Skin of body (tissue), 2 donors: ENCODE data around the gene STX2. TPM values are rescaled to one million over a fixed set of nuclear protein-coding genes. Genes with fewer than 3 reads are reported as not detected.
A peak's percentile ranks its signal among the peaks of the same experiment; 100 is the strongest.
"Not testable (repeated sequence)": the region's sequence is repeated elsewhere in the genome, so short reads cannot be mapped to it uniquely, and the experiment has no call there.

Experiments used
- DNase-seq: peaks from one replicate; lab custom pipeline; 2025; lab: John Stamatoyannopoulos, UW
- total RNA-seq: library from RNA; depleted of rRNA; stranded (reverse); fragments of >200 nt; gene quantifications from one replicate; pipeline ENCODE4 v1.2.3, GENCODE V29; 2014

STX2 gene
- total RNA-seq, 1 donor from 2014 or later, result 14.4 TPM

DNA sequence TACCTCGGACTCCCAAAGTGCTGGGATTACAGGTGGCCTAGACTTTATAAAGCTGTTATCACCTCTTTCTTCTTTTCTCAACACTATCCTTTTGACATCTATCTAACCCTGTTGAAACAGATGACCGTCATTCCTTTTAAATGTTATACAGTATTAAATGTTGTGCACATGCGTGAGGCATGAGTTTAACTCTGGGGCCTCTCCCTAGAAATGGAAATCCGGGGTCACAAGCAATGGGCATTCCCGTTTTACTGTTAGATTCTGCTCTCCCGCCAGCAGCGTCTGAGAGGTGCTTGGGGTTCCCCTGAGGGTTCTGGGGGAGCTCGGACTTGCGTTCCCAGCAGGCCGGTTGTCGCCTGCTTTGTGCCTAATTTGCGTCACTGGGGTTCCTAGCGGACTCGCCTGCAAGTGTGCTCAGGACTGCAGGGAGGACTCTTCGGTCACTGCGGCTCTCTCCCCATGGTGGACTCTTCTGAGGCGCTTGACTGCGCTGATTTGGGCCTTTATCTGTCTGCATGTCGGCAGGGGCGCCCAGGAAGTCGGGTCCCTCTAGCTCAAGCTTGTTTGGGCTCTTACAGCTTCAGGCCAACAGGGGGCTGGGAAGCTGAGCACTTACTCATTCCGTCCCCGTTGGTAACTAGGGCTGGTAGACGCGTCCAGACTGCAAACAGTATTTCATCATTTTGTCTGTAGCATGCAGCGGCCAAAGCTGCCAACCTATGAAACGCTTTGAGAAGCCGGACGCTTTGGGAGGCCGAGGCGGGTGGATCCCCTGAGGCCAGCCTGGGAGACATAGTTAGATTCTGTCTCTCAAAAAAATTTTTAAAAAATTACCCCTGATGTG, 31.6 kb upstream of the STX2 start:
- peak; percentile 55 for DNase-seq

DNA sequence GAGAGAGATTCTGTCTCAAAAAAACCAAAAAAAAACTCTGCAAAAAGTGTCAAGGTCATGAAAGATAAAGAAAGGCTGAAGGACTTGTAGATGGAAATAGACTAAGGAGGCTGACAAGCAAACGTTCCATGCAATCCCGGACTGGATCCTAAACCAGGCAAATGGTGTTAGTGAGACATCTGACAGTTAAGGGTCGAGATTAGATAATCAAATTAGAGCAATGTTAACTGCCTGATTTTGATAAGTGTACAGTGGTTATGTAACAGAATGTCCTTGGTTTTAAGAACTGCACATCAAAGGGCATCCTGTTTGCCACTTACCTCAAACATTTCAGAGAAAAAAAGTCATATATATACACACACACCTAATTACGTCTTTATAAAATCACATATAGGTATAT, 29.4 kb upstream of the STX2 start:
- no peak for DNase-seq

DNA sequence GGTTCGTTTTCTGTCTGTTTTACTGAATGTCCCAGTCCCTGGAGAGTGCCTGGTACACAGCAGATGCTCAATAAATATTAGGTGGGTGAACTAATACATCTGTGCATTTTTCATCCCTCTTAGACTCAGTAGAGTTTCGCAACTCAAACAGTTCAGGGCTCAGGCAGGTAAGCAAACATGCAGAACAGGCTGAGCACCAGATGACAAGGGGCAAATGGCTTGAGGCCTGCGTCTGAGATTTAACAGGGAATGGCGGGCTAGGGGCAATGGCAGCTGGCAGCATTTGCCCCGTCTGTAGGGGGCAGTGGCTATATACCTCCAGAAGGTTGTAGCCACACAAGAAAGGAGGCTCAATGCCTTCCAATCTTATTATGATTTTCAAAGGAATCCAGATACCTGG, 24.2 kb upstream of the STX2 start:
- no peak for DNase-seq

DNA sequence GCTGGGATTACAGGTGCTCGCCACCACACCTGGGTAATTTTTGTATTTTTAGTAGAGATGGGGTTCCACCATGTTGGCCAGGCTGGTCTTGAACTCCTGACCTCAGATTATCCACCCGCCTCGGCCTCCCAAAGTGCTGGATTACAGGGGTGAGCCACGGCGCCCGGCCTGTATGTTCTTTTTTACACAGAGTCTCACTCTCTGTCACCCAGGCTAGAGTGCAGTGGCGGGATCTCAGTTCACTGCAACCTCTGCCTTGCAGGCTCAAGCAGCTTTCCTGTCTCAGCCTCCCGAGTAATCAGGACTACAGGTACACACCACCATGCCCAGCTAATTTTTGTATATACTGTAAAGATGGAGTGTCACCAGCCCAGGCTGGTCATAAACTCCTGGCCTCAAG, 23.7 kb upstream of the STX2 start:
- not testable (repeated sequence) for DNase-seq

DNA sequence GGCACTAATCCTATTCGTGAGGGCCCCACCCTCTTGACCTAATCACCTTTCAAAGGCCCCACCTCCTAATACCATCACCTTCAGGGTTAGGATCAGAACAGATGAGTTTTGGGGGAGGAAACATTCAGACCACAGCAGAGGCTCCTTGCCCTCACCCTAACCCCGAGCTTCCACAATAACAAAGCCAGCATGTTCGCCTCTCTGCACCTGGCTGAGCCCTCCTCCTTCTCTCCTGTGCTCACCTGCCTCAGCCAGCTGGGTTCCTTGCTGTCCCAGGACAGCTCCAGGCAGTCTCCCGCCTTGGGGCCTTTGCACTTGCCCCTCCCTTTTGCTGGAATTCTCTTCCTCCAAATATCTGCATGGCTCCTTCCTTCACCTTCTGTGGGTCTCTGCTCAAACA, 23.1 kb upstream of the STX2 start:
- no peak for DNase-seq

DNA sequence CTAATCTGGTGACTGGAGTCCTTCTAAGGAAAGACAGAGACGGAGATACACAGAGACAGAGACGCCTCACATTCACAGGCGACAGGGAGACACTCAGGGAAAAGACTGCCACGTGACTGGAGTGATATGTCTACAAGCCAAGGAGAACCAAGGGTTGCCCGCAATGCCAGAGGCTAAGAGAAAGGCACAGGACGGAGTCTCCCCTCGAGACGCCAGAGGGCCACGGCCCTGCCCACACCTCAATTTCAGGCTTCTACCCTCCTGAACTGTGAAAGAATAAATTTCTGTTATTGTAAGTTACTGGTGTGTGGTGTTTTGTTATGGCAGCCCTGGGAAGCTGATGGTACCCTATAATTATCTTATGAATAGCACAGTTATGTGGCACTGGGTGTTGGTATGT, 21.3 kb upstream of the STX2 start:
- DNase-seq, result no peak

DNA sequence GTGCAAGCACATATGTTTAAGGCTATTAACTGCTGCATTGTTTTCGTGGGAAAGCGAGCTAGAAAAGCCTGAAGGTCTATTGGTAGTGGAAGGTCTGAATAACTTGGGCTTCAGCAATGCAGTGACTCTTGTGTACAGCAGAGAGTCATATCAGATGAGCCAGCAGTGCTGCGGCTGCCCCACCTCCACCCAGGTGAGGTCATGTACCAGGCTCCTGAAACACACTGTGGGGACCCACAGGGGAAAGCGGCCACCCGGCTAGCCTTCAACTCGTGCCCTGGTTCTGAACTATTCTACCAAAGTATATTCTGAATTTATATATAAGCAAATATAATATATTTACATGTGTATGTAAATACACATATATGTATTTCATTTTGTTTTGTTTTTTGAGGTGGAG, 20.1 kb upstream of the STX2 start:
- no peak for DNase-seq

DNA sequence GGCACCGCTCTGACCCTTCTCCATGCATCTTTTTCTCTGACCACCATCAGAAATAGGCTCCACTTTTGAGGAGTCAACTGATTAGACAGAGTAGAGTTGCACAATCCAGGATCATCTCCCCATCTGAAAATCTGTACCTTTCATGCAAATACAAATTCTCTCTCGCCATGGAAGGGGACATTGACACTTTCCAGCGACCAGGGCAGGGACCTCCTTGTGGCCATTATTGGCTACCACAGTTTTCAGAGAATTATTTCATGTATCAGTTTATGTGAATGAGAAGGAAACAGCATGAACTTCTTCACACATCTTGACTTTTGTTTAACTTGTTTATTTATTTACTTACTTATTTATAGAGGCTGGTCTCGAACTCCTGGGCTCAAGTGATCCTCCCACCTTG, 19.0 kb upstream of the STX2 start:
- no peak for DNase-seq

DNA sequence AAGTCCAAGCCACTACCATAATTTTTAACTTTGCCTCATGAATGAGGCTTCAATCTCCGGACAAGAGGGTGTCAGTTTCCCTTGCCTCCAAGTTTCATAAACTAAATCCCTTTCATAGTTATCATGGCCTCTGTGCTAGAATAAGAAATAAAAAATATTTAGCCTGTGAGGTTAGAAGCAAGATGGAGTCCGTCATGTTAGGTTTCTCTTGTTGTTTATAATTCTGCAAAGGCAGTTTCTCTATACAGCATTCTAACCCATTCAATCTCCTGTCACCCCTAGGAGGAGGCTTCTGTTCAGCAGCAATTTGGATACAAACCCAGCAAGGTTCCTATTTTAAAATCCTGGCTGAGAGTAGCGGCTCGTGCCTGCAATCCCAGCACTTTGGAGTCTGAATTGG, 17.0 kb upstream of the STX2 start:
- DNase-seq, result no peak

DNA sequence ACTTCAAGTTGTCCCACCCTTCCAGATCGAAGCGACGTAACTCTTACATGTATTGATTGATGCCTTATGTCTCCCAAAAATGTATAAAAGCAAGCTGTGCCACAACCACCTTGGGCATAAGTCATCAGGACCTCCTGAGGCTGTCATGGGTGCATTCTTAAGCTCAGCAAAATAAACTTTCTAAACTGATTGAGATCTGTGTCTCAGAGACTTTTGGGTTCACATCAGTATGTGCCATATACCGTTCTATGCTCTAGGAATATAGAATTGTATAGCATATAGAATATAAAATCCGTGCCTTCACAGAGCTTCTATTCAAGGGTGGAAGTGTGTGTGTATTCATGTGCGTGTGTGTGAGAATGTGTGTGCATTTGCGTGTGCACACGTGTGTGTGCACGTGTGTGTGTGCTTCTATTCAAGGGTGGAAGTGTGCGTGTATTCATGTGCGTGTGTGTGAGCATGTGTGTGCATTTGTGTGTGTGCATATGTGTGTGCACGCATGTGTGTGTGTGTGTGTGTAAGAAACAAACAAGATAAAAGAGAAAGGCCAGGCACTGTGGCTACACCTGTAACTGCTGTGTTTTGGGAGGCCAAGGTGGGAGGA, 11.5 kb upstream of the STX2 start:
- no peak for DNase-seq

DNA sequence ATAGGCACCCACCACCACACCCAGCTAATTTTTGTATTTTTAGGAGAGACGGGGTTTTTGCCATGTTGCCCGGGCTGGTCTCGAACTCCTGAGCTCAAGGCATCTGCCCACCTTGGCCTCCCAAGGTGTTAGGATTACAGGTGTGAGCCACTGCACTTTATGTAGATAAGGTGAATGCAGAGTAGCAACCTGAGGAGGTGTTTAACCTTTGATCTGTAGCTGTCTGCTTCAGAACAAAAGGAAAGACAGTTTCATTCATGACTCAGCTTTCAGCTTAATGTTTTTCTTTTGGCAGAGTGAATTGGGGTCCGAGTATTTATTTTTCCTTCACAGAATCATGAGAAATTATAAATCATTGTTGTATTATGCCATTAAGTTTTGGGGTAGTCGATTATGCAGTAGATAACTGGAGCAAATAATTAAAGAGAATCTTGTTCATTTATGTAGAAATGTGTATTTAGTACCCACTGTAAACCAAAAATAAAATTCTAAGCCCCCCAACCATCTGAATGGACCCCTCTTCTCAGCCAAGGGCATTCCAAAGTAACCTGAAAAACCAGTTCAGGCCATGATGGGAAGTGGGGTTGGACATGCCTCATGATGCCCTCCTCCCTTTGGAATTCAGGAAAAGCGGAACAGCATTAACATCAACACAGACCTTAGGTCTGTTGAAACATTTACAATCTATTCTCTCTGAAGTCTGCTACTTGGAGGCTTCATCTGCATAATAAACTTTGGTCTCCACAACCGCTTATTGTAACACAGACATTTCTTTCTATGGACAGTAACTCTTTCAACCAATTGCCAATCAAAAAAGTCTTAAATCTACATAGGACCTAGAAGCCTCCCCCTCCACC, 10.7 kb upstream of the STX2 start:
- DNase-seq, result no peak

DNA sequence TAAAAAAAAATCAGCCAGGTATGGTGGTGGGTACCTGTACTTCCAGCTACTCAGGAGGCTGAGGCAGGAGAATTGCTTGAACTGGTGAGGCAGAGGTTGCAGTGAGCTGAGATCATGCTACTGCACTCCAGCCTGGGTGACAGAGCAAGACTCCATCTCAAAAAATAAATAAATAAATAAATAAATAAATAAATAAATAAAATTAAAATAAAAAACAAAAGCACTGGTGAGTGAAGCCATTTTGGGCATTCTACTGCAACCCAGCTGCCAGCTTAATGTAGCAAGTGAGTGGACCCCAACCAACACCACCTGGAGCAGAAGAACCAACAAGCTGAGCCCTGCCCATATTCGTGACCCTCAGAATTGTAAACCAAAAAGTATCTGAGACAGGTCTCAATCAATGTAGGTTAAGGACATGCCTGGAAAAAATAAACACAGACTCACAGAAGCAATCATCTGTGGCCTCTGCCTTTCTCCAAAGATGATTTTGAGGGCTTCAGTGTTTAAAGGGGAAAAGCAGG, 9.8 kb upstream of the STX2 start:
- not testable (repeated sequence) for DNase-seq

DNA sequence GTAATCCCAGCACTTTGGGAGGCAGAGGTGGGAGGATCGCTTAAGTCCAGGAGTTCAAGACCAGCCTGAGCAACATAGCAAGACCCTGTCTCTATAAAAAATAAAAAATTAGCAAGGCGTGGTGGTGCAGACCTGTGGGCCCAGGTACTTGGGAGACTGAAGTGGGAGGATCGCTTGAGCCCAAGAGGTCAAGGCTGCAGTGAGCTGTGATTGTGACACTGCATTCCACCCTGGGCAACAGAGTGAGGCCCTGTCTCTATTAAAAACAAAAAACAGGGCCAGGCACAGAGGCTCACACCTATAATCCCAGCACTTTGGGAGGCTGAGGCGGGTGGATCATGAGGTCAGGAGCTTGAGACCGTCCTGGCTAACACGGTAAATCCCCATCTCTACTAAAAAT, 9.1 kb upstream of the STX2 start:
- DNase-seq, result not testable (repeated sequence)

DNA sequence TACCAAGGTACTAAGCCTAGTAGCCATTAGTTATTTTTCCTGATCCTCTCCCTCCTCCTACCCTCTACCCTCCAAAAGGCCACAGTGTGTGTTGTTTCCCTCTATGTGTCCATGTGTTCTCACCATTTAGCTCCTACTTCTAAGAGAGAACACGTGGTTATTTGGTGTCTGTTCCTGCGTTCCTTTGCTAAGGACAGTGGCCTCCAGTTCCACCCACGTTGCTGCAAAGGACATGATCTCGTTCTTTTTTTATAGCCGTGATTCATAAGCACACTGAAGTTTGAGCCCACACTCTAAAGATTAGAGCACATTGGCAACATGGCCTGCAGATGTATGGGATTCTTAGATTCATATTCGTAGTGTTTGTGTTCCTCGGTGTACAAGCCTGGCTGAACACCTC, 8.1 kb upstream of the STX2 start:
- no peak for DNase-seq

DNA sequence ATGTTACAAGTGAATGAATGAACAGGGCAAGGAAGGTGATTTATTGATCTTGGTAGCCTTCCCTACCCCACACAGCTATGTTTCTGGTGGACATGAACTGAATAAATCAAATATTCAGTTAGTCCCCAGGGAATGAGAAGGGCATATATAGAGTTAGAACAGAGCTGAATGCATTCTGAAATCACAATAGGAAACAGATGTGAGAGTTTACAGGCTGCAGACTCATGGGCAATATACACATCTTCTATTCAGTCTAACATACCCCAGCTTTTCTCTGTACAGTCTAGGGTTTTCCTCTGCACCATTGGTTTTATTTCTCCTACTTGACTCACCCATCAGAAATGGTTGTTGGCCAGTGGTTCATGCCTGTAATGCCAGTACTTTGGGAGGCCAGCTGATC, 7.3 kb upstream of the STX2 start:
- DNase-seq, result peak; percentile 44

DNA sequence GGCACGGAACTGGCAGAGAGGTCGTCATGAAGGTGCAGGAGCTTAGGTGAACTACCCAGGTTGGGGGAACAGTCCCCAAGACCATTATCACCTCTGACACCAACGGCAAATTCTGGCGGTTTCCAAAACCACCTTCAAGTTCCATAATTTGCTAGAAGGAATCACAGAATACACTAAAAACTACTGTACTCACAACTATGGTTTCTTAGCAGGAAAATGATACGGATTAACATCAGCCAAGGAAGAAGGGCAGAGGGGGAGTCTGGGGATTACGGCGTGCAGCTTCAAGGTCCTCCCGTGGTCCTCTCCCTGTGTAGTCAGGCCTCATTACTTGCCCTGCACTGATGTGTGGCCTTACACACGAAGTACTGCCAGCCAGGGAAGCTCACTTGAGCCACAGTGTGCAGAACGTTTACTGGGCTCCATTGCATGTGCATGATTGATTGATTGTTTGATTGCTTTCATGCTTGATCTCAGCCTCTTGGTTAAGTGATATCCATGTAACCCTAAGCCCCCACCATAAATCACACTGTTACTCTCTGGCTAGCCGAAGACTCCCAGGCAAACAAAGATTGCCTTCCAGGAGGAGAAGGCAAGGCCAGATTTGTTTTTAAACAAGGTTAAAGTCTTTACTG, 837 bp upstream of the STX2 start:
- no peak for DNase-seq

DNA sequence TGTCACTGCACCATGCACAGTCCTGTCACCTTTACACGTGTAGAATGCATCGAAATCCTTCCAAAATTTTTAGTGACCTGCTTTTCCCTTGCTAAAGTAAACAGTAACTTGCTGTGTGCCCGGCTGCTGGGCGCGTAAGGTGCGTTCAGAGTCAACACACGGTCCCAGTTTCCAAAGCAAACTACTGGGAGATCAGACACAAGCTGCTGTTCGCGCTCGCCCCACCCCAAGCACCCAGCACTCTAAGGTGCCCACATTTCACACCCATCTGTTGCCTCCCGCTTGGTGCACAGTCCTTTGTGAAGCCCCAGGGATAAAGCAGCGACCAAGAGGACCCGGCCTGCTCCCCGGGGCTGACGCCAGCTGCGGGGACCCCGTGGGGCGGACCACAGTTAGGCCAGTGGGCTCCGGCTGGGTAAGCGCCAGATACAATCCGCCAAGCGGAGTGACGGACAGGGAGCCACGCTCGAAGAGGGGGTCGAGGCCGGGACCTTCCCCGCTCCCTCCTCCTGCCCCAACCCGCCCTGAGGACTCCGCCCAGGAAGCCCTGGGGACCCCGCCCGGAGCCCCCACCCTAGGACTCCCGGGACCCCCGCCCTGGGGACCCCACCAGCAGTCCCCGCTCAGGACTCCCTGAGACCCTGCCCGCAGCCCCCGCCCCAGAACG, 633 bp downstream of the STX2 start:
- DNase-seq, result no peak

DNA sequence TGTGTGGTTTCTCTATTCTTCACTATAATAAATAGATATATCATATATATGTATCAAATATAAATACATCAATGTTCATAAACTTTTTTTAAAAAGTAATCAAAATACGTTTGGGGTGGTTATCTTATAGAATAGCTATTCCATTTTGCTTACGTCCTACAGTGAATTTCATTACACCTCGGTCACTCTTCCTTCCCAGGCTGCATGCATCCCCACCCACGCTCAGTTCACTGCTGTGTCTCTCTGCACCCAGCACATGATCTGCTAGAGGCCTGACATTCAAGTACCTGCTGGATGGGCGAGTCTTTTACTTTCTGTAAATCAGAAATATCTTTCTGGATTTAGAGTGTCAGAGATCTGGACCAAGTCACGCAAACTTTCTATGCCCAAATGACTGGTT, 3.6 kb downstream of the STX2 start:
- DNase-seq, result no peak

DNA sequence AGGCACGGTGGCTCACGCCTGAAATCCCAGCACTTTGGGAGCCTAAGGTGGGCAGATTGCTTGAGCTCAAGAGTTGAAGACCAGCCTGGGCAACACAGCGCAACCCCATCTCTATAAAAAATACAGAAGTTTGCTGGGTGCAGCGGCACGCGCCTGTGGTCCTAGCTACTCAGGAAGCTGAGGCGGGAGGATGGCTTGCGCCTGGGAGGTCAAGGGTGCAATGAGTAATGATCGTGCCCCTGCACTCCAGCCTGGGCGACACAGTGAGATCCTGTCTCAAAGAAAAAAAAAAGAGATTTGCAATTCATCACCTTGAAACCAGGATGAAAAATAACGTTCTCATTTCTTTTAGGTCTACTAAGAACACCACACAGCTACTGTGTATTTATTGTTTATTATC, 4.0 kb downstream of the STX2 start:
- no peak for DNase-seq

DNA sequence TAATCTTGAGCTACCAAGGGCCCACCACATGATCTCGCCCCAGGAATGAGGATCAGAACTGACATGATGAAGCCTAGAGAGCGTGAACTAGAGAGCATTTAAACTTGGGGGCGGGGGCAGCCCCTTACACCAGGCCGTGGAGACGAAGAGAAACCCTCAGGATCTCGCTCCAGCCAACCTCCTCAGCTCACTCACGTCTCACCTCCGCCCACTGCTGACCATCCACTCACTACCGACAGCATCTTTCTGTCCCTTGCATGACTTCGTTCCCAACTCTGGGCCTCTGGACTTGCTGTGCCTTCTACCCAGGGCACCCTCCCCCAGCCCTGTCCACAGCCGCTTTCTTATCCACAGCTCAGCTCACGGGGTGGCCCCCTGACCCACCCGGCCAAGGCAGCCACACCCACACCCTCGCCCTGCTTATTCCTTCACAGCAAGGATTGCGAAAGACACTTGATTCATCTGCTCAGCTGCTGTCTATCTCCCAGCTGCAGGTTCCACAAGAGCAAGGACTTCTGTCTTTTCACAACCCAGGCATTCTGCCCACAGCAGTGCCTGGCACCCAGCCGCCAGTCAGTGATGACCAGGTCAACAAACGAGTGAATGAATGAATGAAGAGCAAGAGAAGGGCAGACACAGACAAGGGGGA, 6.4 kb downstream of the STX2 start:
- DNase-seq, result no peak
